GM23338 (cell line): ENCODE measurements around the gene CCDC183.
"Not testable (repeated sequence)": the region's sequence is repeated elsewhere in the genome, so short reads cannot be mapped to it uniquely, and the experiment has no call there.

Experiments
- CTCF ChIP-seq, 2 experiments: fragments of 200-600 bp in 1 of 2; sonication (generic) in 1 of 2; conservative IDR thresholded peaks; 2 replicates each; pipeline versions ENCODE4 v1.5.1 to v1.6.1; 2016 to 2017; ENCODE audit warnings: antibody characterized with exemption in 2 of 2, low read depth in 2 of 2, mild to moderate bottlenecking in 2 of 2, moderate library complexity in 1 of 2
- EZH2 ChIP-seq: fragments of 200-600 bp; sonication (generic); IDR thresholded peaks from one replicate; pipeline ENCODE4 v1.8.0; 2017; ENCODE audit warnings: antibody characterized with exemption, mild to moderate bottlenecking, low read depth; ENCODE audit not compliant: unreplicated experiment
- NANOG ChIP-seq: IDR thresholded peaks from 2 replicates; pipeline ENCODE4 v1.6.1; 2016; ENCODE audit warnings: antibody characterized with exemption, borderline replicate concordance
- POLR2AphosphoS5 ChIP-seq: IDR thresholded peaks from 2 replicates; pipeline ENCODE4 v1.6.1; 2016; ENCODE audit warnings: antibody characterized with exemption, low read depth
- REST ChIP-seq: IDR thresholded peaks from one replicate; pipeline ENCODE4 v1.6.1; 2018; ENCODE audit warnings: antibody characterized with exemption; ENCODE audit not compliant: unreplicated experiment

GRCh38 chr9:136785565-136786355 lies 10.4 kb upstream of the CCDC183 start:
- not testable (repeated sequence) for TF ChIP-seq CTCF (conservative IDR thresholded peaks at IDR 0.05; ENCODE audit: low read depth in 2 of 2); POLR2AphosphoS5; REST; NANOG; EZH2
